Inflammatory macrophage treated with lipopolysaccharide for 1 hour (primary cell): Measurements from ENCODE around the gene TRIM16.
"Not testable (repeated sequence)": the region's sequence is repeated elsewhere in the genome, so short reads cannot be mapped to it uniquely, and the experiment has no call there.

Experiments used
- DNase-seq, 2 donors: peaks; one replicate each; pipeline ENCODE4 v3.0.0-alpha.2; 2020 to 2022

Gene TRIM16

GRCh38 chr17:15613111-15613510 lies 71.0 kb downstream of the TRIM16 start:
- DNase-seq = not testable (repeated sequence)

GRCh38 chr17:15592960-15593359 lies 91.2 kb downstream of the TRIM16 start:
- DNase-seq = not testable (repeated sequence)

GRCh38 chr17:15591986-15592385 lies 92.1 kb downstream of the TRIM16 start:
- DNase-seq = not testable (repeated sequence)

GRCh38 chr17:15590844-15591243 lies 93.3 kb downstream of the TRIM16 start:
- DNase-seq = not testable (repeated sequence)

- DNase-seq = not testable (repeated sequence)
These were observed 94.3 kb downstream of the TRIM16 start for GRCh38 chr17:15589544-15590536.

- not testable (repeated sequence) for DNase-seq
These were observed 96.1 kb downstream of the TRIM16 start for GRCh38 chr17:15588017-15588416.

GRCh38 chr17:15583313-15583712 lies 100.8 kb downstream of the TRIM16 start:
- DNase-seq = not testable (repeated sequence)

GRCh38 chr17:15581462-15581861 lies 102.6 kb downstream of the TRIM16 start:
- DNase-seq = not testable (repeated sequence)
